ENCODE results near the gene NTRK2.

NTRK2 gene

GRCh38 chr9:84742261-84742660, 72.7 kb downstream of the NTRK2 start:
- DNase-seq = no peak

GRCh38 chr9:84744195-84744594, 74.7 kb downstream of the NTRK2 start:
- DNase-seq = no peak

GRCh38 chr9:84744726-84745125, 75.2 kb downstream of the NTRK2 start:
- no peak for DNase-seq

- no peak for DNase-seq
Observed at GRCh38 chr9:84748112-84748511, 78.6 kb downstream of the NTRK2 start.

- DNase-seq = no peak
Observed at GRCh38 chr9:84750152-84750865, 80.8 kb downstream of the NTRK2 start.

GRCh38 chr9:84751921-84752320, 82.4 kb downstream of the NTRK2 start:
- DNase-seq = peak; percentile 56

GRCh38 chr9:84754461-84754860, 84.9 kb downstream of the NTRK2 start:
- peak; percentile 95 for DNase-seq

GRCh38 chr9:84754881-84755280, 85.4 kb downstream of the NTRK2 start:
- peak; percentile 88 for DNase-seq

GRCh38 chr9:84755380-84755779, 85.9 kb downstream of the NTRK2 start:
- peak; percentile 46 for DNase-seq

- DNase-seq = no peak
Observed at GRCh38 chr9:84756171-84756570, 86.6 kb downstream of the NTRK2 start.

GRCh38 chr9:84756731-84757130, 87.2 kb downstream of the NTRK2 start:
- DNase-seq = no peak

- DNase-seq = no peak
Observed at GRCh38 chr9:84758817-84759216, 89.3 kb downstream of the NTRK2 start.

- no peak for DNase-seq
Observed at GRCh38 chr9:84759300-84759750, 89.8 kb downstream of the NTRK2 start.

- no peak for DNase-seq
Observed at GRCh38 chr9:84759804-84760203, 90.3 kb downstream of the NTRK2 start.

GRCh38 chr9:84761137-84761808, 91.7 kb downstream of the NTRK2 start:
- peak; percentile 81 for DNase-seq

- DNase-seq = peak; percentile 74
Observed at GRCh38 chr9:84772511-84772910, 103.0 kb downstream of the NTRK2 start.

- peak; percentile 89 for DNase-seq
Observed at GRCh38 chr9:84773022-84773421, 103.5 kb downstream of the NTRK2 start.

GRCh38 chr9:84775056-84775643, 105.6 kb downstream of the NTRK2 start:
- no peak for DNase-seq

GRCh38 chr9:84778570-84778969, 109.0 kb downstream of the NTRK2 start:
- DNase-seq = peak; percentile 26

- DNase-seq = peak; percentile 72
Observed at GRCh38 chr9:84779883-84780282, 110.4 kb downstream of the NTRK2 start.

GRCh38 chr9:84780385-84780784, 110.9 kb downstream of the NTRK2 start:
- DNase-seq = no peak

GRCh38 chr9:84781458-84781857, 111.9 kb downstream of the NTRK2 start:
- DNase-seq = peak; percentile 50

- DNase-seq = peak; percentile 75
Observed at GRCh38 chr9:84781931-84782866, 112.7 kb downstream of the NTRK2 start.

Measured in fibroblast of skin of right biceps (primary cell).